H9 (cell line): Measurements from ENCODE around the gene SPATA17. TPM values are rescaled to one million over a fixed set of nuclear protein-coding genes. Genes with fewer than 3 reads are reported as not detected.

Experiments
- DNase-seq: peaks from one replicate; pipeline ENCODE4 v3.0.0-alpha.2; 2017
- H2AFZ ChIP-seq: one replicate; pipeline ENCODE4 v1.6.1; 2013; ENCODE audit warnings: mild to moderate bottlenecking, low read length, control low read depth, moderate library complexity
- H2AK5ac ChIP-seq: 2 replicates; pipeline ENCODE4 v1.6.1; 2013; ENCODE audit warnings: low read length, control low read depth, mixed read lengths; ENCODE audit not compliant: insufficient read length
- H2BK120ac ChIP-seq: one replicate; pipeline ENCODE4 v1.6.1; 2013; ENCODE audit warnings: low read depth, mild to moderate bottlenecking, low read length, control low read depth, inconsistent platforms; ENCODE audit not compliant: poor library complexity, severe bottlenecking
- H2BK12ac ChIP-seq: 2 replicates; pipeline ENCODE4 v1.6.1; 2013; ENCODE audit warnings: low read length, control low read depth, mixed read lengths, low read depth; ENCODE audit not compliant: insufficient read length
- H2BK15ac ChIP-seq: 2 replicates; pipeline ENCODE4 v1.6.1; 2013; ENCODE audit warnings: low read depth, low read length, control low read depth
- H2BK20ac ChIP-seq: one replicate; pipeline ENCODE4 v1.6.1; 2013; ENCODE audit warnings: low read depth, mild to moderate bottlenecking, low read length, control low read depth, inconsistent platforms; ENCODE audit not compliant: poor library complexity, severe bottlenecking
- H2BK5ac ChIP-seq: 2 replicates; pipeline ENCODE4 v1.6.1; 2013; ENCODE audit warnings: low read length, control low read depth, mixed read lengths; ENCODE audit not compliant: insufficient read length
- H3K14ac ChIP-seq: 2 replicates; pipeline ENCODE4 v1.6.1; 2013; ENCODE audit warnings: low read length, control low read depth; ENCODE audit not compliant: insufficient read depth
- H3K18ac ChIP-seq: 2 replicates; pipeline ENCODE4 v1.6.1; 2013; ENCODE audit warnings: low read depth, mild to moderate bottlenecking, mixed read lengths, low read length, control low read depth; ENCODE audit not compliant: insufficient read length
- H3K23ac ChIP-seq: 2 replicates; pipeline ENCODE4 v1.6.1; 2013; ENCODE audit warnings: low read length, control low read depth, mixed read lengths, low read depth; ENCODE audit not compliant: insufficient read length
- H3K23me2 ChIP-seq: 2 replicates; pipeline ENCODE4 v1.6.1; 2013; ENCODE audit warnings: low read depth, mild to moderate bottlenecking, mixed read lengths, low read length, control low read depth; ENCODE audit not compliant: insufficient read length, poor library complexity, severe bottlenecking
- H3K27ac ChIP-seq: 2 replicates; pipeline ENCODE4 v1.5.1; 2013; ENCODE audit warnings: low read length, control low read depth, mixed read lengths, low read depth; ENCODE audit not compliant: insufficient read length
- H3K27me3 ChIP-seq: 2 replicates; pipeline ENCODE4 v1.6.1; 2013; ENCODE audit warnings: low read length, control low read depth, inconsistent platforms; ENCODE audit not compliant: insufficient read depth
- H3K4ac ChIP-seq: 2 replicates; pipeline ENCODE4 v1.6.1; 2013; ENCODE audit warnings: low read depth, mild to moderate bottlenecking, control low read depth, inconsistent platforms, low read length, moderate library complexity
- H3K4me1 ChIP-seq: 2 replicates; pipeline ENCODE4 v1.6.1; 2013; ENCODE audit warnings: low read length, control low read depth, inconsistent platforms; ENCODE audit not compliant: insufficient read depth
- H3K4me2 ChIP-seq: 2 replicates; pipeline ENCODE4 v1.6.1; 2013; ENCODE audit warnings: low read length, control low read depth, mixed read lengths; ENCODE audit not compliant: insufficient read length, insufficient read depth
- H3K56ac ChIP-seq: 2 replicates; pipeline ENCODE4 v1.6.1; 2013; ENCODE audit warnings: low read depth, mild to moderate bottlenecking, mixed read lengths, low read length, control low read depth; ENCODE audit not compliant: insufficient read length
- H3K79me1 ChIP-seq: 2 replicates; pipeline ENCODE4 v1.6.1; 2013; ENCODE audit warnings: low read depth, mild to moderate bottlenecking, moderate library complexity, low read length, control low read depth, inconsistent platforms; ENCODE audit not compliant: insufficient read depth, poor library complexity, severe bottlenecking
- H3K79me2 ChIP-seq: 2 replicates; pipeline ENCODE4 v1.6.1; 2013; ENCODE audit warnings: low read length, control low read depth, inconsistent platforms; ENCODE audit not compliant: insufficient read depth
- H3K9ac ChIP-seq: 2 replicates; pipeline ENCODE4 v1.6.1; 2013; ENCODE audit warnings: low read length, control low read depth, mixed read lengths; ENCODE audit not compliant: insufficient read length; ENCODE audit errors: extremely low read depth
- H3K9me3 ChIP-seq: one replicate; pipeline ENCODE4 v1.6.1; 2013; ENCODE audit warnings: low read depth, low read length, inconsistent platforms; ENCODE audit not compliant: control insufficient read depth
- H3T11ph ChIP-seq: one replicate; pipeline ENCODE4 v1.6.1; 2013; ENCODE audit warnings: mild to moderate bottlenecking, low read length, control low read depth, inconsistent platforms
- H4K20me1 ChIP-seq: one replicate; pipeline ENCODE4 v1.6.1; 2013; ENCODE audit not compliant: control insufficient read depth, insufficient read length, insufficient read depth
- H4K5ac ChIP-seq: 2 replicates; pipeline ENCODE4 v1.6.1; 2013; ENCODE audit warnings: low read depth, mild to moderate bottlenecking, mixed read lengths, low read length, control low read depth; ENCODE audit not compliant: insufficient read length
- H4K8ac ChIP-seq: replicated peaks from 2 replicates; pipeline ENCODE4 v1.6.1; 2013; ENCODE audit warnings: low read length, control low read depth, mixed read lengths, low read depth; ENCODE audit not compliant: insufficient read length
- H4K91ac ChIP-seq: 2 replicates; pipeline ENCODE4 v1.6.1; 2013; ENCODE audit warnings: low read depth, mild to moderate bottlenecking, moderate library complexity, mixed read lengths, low read length, control low read depth; ENCODE audit not compliant: insufficient read length
- H3K27ac Mint-ChIP-seq, 3 experiments: 2 replicates in 2 of 3; 3 replicates in 1 of 3; pipeline ENCODE4 v1.8.0; 2020 to 2021; ENCODE audit warnings: mixed read lengths in 3 of 3, mild to moderate bottlenecking in 1 of 3, moderate library complexity in 1 of 3
- H3K27me3 Mint-ChIP-seq: 2 replicates; pipeline ENCODE4 v1.8.0; 2021; ENCODE audit warnings: low read depth, mild to moderate bottlenecking, moderate library complexity, mixed read lengths
- H3K36me3 Mint-ChIP-seq, 3 experiments: 2 replicates in 2 of 3; 3 replicates in 1 of 3; pipeline ENCODE4 v1.8.0; 2020 to 2021; ENCODE audit warnings: low read depth in 3 of 3, mixed read lengths in 3 of 3; ENCODE audit not compliant: insufficient read depth in 1 of 3
- H3K4me1 Mint-ChIP-seq, 2 experiments: 2 replicates each; pipeline ENCODE4 v1.8.0; 2020; ENCODE audit warnings: mixed read lengths in 2 of 2
- H3K4me3 Mint-ChIP-seq, 2 experiments: 2 replicates in 1 of 2; 3 replicates in 1 of 2; pipeline ENCODE4 v1.8.0; 2020 to 2021; ENCODE audit warnings: mild to moderate bottlenecking in 2 of 2, mixed read lengths in 2 of 2, moderate library complexity in 1 of 2
- H3K9me3 Mint-ChIP-seq, 2 experiments: 2 replicates in 1 of 2; 3 replicates in 1 of 2; pipeline ENCODE4 v1.8.0; 2020; ENCODE audit warnings: mild to moderate bottlenecking in 2 of 2, mixed read lengths in 2 of 2, moderate library complexity in 1 of 2
- CTCF ChIP-seq: fragments of 200-600 bp; sonication (generic); conservative IDR thresholded peaks from 3 replicates; pipeline ENCODE4 v1.8.0; 2021; ENCODE audit warnings: antibody characterized with exemption, mild to moderate bottlenecking
- WGBS: extraction: QIAGEN DNeasy Blood & Tissue Kit; methylation state at CpG from one replicate; pipeline ENCODE4 v1.1.7; 2013; ENCODE audit warnings: missing lambda C conversion rate, low lambda C conversion rate, mixed read lengths; ENCODE audit not compliant: insufficient read length; ENCODE audit errors: extremely low coverage; 5-methylcytosine and 5-hydroxymethylcytosine counted together
- total RNA-seq: library from RNA; stranded (reverse); gene quantifications from 2 replicates; pipeline ENCODE4 v1.2.1, GENCODE V29; 2021

The SPATA17 gene
- total RNA-seq, 1 experiment from 2014 or later: 0.44 TPM

- no peak for TF ChIP-seq CTCF
- Histone ChIP-seq H3K23ac (no peak overlapping the region), H3K23me2 (no peaks in the 10 kb centered on the region), H2AK5ac (no peak overlapping the region), H3K9ac (no peak overlapping the region), H3K79me2 (no peaks in the 10 kb centered on the region), H4K91ac (no peak overlapping the region), H3K79me1 (no peaks in the 10 kb centered on the region), H3K4me2 (no peak overlapping the region), H3K27me3 (no peaks in the 10 kb centered on the region), H3K4ac (no peak overlapping the region), H3K27ac (no peak overlapping the region), H2BK5ac (no peak overlapping the region), H2BK20ac (no peak overlapping the region), H3K18ac (no peak overlapping the region), H2BK12ac (no peak overlapping the region), H4K8ac (no peak overlapping the region), H3K14ac (no peak overlapping the region; the same call in 1 of the 2 replicates), H4K20me1 (no peaks in the 10 kb centered on the region), H3T11ph (no peak overlapping the region), H4K5ac (no peak overlapping the region), H2BK15ac (no peak overlapping the region; the same call in 1 of the 2 replicates), H2BK120ac (no peak overlapping the region), H3K4me1 (no peaks in the 10 kb centered on the region), H2AFZ (no peak overlapping the region), H3K56ac (no peak overlapping the region), H3K9me3 (no peaks in the 10 kb centered on the region)
- no peak overlapping the region for H3K27ac Mint-ChIP-seq
- H3K27me3 Mint-ChIP-seq: peaks cover 3% of the 10 kb centered on the region; the same call in 1 of the 2 replicates
- WGBS: no CpG with 5 or more reads among the region's 13 CpGs
- H3K36me3 Mint-ChIP-seq: no peaks in the 10 kb centered on the region
- no peak overlapping the region for H3K4me3 Mint-ChIP-seq
- peaks cover 7 to 10% of the 10 kb centered on the region in 2 experiments for H3K4me1 Mint-ChIP-seq
- no peaks in the 10 kb centered on the region for H3K9me3 Mint-ChIP-seq
- DNase-seq: no peak
These were observed 286.2 kb downstream of the SPATA17 start for GRCh38 chr1:217917281-217917887.
